Kidney epithelial cell (primary cell): ENCODE data around the gene RGN. TPM values are rescaled to one million over a fixed set of nuclear protein-coding genes. Genes with fewer than 3 reads are reported as not detected.

ENCODE experiments used
- DNase-seq: peaks from one replicate; pipeline ENCODE4 v3.0.0-alpha.2; 2010; ENCODE audit warnings: low read depth
- H3K27me3 ChIP-seq: 2 replicates; pipeline ENCODE4 v1.6.0; 2011; ENCODE audit warnings: low read length; ENCODE audit not compliant: control insufficient read depth, insufficient read depth
- H3K36me3 ChIP-seq: 2 replicates; pipeline ENCODE4 v1.5.1; 2011; ENCODE audit warnings: low read length; ENCODE audit not compliant: control insufficient read depth, insufficient read depth
- H3K4me3 ChIP-seq: 2 replicates; pipeline ENCODE4 v1.5.1; 2011; ENCODE audit warnings: low read depth, mild to moderate bottlenecking, control low read depth, low read length
- CTCF ChIP-seq: IDR thresholded peaks from 2 replicates; pipeline ENCODE4 v1.5.1; 2011; ENCODE audit warnings: mild to moderate bottlenecking, moderate library complexity, low read length, control low read depth, inconsistent platforms; ENCODE audit not compliant: insufficient read depth, poor library complexity, severe bottlenecking
- total RNA-seq: library from RNA; depleted of rRNA; stranded (reverse); fragments of >200 nt; gene quantifications from 2 replicates; pipeline ENCODE4 v1.2.3, GENCODE V29; 2015

RGN gene
- total RNA-seq, 1 donor from 2014 or later, result 4.4 TPM

DNA sequence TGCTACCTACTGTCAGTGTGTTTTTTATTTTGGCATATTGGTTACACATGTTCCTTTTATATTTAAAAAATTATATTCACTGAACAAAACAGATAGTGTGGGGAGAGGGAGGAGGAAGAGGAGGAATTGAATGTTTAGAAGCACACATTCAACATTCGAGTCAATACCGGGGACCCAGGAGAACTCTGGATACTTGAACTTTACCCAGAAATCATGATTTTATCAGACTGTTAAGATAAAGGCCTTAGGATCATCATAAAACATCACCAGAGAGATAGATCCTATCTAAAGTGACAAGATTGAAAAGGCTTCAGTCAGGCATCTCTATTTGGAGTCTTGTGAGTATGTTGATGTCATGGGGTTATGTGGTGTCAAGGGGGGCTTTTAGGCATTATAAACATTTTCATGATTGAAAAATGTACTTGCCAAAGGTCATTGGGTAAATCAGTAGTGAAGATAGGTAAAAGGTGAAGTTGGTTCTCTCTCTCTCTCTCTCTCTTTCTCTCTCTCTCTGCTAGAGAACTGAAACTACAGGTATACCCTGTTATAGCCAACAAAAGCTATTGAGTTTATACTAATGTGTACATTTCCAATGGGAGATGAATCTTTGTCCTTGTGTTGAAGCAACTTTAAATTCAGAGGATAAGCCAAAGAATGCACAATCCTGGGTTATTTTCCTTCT is 16.9 kb upstream of the RGN start:
- no peak for DNase-seq
- TF ChIP-seq CTCF, result no peak
- H3K36me3 ChIP-seq, result no peaks in the 10 kb centered on the region
- H3K4me3 ChIP-seq, result no peak overlapping the region
- H3K27me3 ChIP-seq, result no peaks in the 10 kb centered on the region

DNA sequence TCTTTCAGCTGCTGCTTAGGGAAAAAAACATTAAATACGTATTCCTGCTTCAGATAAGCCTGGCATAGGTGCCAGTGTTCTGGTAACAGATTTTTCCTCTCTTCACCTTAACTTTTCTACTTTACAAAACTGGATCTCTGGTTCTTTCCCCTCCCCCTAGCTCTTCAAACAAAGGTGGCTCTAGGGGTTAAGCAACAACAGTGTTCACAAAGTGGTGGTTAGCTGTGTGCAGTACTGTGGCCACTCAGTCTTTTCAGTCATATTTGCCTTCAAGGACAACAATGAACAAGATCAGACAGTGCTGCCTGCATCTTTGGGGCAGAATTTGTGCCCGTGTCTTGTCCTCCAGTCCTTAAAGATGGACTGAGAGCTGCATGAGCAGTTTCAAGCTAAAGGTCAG is 15.1 kb upstream of the RGN start:
- Histone ChIP-seq H3K27me3 (no peaks in the 10 kb centered on the region), H3K4me3 (no peak overlapping the region), H3K36me3 (no peaks in the 10 kb centered on the region)
- no peak for DNase-seq
- TF ChIP-seq CTCF, result no peak

DNA sequence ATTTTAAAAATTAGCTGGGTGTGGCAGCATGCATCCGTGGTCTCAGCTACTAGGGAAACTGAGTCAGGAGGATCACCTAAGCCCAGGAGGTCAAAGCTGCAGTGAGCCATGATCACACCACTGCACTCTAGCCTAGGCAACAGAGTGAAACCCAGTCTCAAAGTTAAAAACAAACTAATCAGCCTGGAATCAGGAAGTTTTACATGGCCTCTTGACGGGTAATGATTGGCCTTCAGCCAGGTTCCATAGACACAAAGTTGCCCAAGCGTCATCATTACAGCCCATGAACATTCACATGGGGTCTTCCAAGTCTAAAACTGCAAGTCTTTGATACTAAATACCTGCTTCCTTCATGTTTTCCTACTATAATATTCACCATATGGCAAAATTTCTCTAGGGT is 10.0 kb upstream of the RGN start:
- Histone ChIP-seq H3K4me3 (no peak overlapping the region), H3K36me3 (no peaks in the 10 kb centered on the region), H3K27me3 (no peaks in the 10 kb centered on the region)
- no peak for DNase-seq
- TF ChIP-seq CTCF, result no peak

- no peak for DNase-seq
- TF ChIP-seq CTCF, result no peak
- H3K4me3 ChIP-seq, result no peak overlapping the region
- H3K36me3 ChIP-seq, result no peaks in the 10 kb centered on the region
- no peaks in the 10 kb centered on the region for H3K27me3 ChIP-seq
Observed at GRCh38 chrX:47068720-47069119, 9.5 kb upstream of the RGN start.

- no peak for TF ChIP-seq CTCF
- H3K27me3 ChIP-seq, result no peaks in the 10 kb centered on the region
- DNase-seq, result no peak
- H3K4me3 ChIP-seq, result no peak overlapping the region
- no peaks in the 10 kb centered on the region for H3K36me3 ChIP-seq
Observed at GRCh38 chrX:47080215-47080914, 2.1 kb downstream of the RGN start.

GRCh38 chrX:47080915-47081236 is 2.6 kb downstream of the RGN start:
- DNase-seq, result no peak
- Histone ChIP-seq H3K36me3 (no peaks in the 10 kb centered on the region), H3K4me3 (no peak overlapping the region), H3K27me3 (no peaks in the 10 kb centered on the region)
- no peak for TF ChIP-seq CTCF
